ENCODE results near the gene PKN2.

Gene PKN2

GRCh38 chr1:88736633-88737248 is 52.7 kb downstream of the PKN2 start:
- no peak for DNase-seq

GRCh38 chr1:88737338-88737927 is 53.4 kb downstream of the PKN2 start:
- no peak for DNase-seq

GRCh38 chr1:88740784-88741183 is 56.7 kb downstream of the PKN2 start:
- DNase-seq = no peak

- DNase-seq = no peak
Observed at GRCh38 chr1:88741413-88741812, 57.3 kb downstream of the PKN2 start.

GRCh38 chr1:88742531-88742930 is 58.5 kb downstream of the PKN2 start:
- DNase-seq = no peak

GRCh38 chr1:88744142-88744541 is 60.1 kb downstream of the PKN2 start:
- no peak for DNase-seq

GRCh38 chr1:88746916-88747315 is 62.8 kb downstream of the PKN2 start:
- no peak for DNase-seq

- no peak for DNase-seq
Observed at GRCh38 chr1:88751714-88752113, 67.6 kb downstream of the PKN2 start.

- no peak for DNase-seq
Observed at GRCh38 chr1:88753506-88753905, 69.4 kb downstream of the PKN2 start.

GRCh38 chr1:88763649-88764406 is 79.8 kb downstream of the PKN2 start:
- DNase-seq = no peak

DNA sequence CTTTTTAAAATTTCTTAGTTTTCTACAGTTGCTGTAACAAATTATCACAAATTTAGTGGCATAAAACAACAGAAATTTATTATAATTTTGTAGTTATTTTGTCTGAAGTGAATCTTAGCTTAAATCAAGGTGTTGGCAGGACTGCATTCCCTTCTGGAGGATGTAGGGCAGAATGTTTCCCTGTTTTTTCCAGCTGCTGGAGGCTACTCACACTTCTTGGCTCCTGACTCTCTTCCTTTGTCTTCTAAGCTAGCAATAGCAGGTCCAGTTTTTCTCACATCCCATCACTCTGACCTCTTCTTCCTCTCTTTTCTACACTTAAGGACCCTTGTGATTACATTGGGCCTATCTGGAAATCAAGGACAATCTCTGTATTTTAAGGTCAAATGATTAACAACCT is 84.1 kb downstream of the PKN2 start:
- DNase-seq = no peak

GRCh38 chr1:88768816-88769215 is 84.7 kb downstream of the PKN2 start:
- DNase-seq = no peak

GRCh38 chr1:88773540-88774150 is 89.6 kb downstream of the PKN2 start:
- no peak for DNase-seq

DNA sequence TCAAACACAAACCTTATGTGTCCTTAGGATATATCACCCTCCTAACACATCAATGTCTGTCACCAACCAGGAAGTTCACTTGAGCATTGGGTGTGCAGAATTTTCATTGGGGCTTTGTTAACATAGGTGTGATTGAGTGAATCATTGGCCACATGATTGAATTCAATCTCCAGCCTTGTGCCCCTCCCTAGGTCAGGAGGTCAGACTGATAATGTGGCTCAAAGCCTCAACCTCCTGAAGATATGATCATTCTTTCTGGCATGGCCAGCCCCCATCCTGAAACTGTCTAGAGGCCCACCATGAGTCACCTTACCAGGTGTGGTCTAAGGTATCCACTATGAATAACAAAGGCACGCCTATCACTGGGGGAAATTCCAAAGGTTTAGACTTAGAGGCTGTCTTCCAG is 90.1 kb downstream of the PKN2 start:
- DNase-seq = no peak

DNA sequence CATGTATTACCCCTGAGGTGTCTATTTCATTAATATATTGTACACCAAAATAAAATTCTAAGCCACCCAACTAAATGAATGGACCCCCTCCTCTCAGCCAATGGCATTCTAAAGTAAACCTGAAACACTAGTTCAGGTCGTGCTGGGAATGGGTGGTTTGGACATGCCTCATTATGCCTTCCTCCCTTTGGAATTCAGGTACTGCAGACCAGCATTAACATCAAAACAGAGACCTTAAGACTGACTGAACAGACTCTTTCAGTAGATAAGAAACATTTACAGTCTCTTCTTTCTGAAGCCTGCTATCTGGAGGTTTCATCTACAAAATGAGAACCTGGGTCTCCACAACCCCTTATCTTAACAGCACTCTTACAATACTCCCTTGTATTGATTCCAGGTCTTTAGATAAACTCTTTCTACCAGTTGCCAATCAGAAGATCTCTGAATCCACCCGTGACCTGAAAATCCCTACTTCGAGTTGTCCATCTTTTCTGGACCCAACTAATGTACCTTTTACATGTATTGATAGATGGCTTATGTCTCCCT is 93.6 kb downstream of the PKN2 start:
- DNase-seq = no peak

GRCh38 chr1:88779880-88780279 is 95.8 kb downstream of the PKN2 start:
- DNase-seq = no peak

DNA sequence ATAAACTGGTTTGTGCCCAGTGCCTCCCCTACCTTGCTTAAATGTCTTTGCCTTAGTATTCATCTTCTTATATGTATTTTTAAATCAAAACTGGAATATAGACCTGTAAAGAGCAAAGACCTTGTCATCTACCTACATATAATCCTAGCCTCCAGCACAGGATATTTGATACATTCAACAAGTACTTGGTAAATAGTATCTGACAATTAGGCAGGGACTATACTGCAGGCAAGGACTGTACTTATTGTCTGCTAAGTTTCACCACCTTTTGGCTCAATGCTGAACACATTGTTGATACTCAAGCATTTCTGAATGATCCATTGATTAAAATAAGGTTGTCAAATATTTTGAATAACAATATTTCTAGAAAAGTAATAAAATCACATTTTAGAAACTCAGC is 96.4 kb downstream of the PKN2 start:
- DNase-seq = no peak

GRCh38 chr1:88783145-88783544 is 99.1 kb downstream of the PKN2 start:
- DNase-seq = no peak

GRCh38 chr1:88784551-88784950 is 100.5 kb downstream of the PKN2 start:
- DNase-seq = no peak

DNA sequence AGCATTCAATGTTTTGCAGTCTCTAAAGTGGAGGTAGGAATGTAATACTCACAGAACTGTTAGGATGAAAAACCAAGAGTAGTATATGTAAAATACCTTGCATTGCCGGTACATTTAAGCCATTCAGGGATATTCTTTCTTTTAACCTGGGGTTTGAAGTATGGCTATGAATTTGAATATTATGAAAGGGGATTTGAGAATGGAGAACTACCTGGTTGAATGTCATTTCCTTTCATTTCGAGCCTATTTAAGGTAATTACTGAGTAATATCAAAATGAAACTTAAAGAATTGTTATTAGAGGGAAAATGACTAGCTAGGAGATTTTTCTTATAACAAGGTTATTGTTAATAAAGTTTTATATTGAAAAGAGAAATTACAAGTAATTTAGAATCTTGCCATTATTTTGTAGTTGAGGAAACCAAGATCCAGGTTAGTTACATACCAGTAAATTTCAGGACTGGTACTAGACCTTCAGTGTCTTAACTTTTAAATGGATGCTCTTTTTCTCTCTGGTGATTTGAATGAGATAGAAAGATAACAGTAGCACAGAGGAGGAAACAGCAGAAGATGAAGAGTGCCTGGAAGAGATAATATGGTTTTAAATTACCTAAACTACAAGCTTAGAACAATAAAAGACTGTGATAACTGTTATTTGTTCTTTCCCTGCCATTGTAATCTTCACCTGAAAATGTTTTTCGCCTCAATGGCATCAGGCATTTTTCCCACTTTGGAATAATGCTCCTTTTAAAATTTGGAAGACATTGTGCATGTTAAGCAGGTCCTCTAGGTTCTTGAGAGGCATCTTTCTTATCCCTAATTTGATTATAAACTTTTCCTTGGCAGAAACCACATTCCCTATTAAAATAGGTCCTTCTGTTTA is 103.2 kb downstream of the PKN2 start:
- DNase-seq = no peak

- DNase-seq = no peak
Observed at GRCh38 chr1:88791192-88791591, 107.1 kb downstream of the PKN2 start.

DNA sequence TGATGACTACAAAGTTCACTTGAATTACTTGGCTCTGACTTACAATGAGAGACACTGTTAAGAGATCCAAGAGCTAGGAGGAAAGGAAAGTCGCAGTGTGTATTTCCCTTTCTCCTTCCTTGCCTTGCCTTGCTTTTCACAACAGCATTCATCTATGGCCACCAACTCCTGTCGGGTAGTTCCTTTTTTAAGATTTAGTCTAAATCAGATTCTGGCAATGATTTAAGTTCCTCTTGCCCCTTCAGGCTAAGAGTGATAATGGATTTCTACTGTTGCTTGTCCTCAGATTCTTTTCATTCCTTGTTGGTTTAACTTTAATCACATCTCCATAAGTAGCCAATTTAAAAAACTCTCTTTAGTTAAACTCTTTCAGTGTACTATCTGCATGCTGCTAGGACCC is 115.4 kb downstream of the PKN2 start:
- DNase-seq = no peak

Measured in stimulated activated CD4-positive, alpha-beta T cell treated with anti-CD3 and anti-CD28 coated beads, Interleukin-12 subunit alpha, Interleukin-12 subunit beta, amount 100 ng/mL, for 4 hours (primary cell).